ENCODE data around the gene SPNS1.

DNA sequence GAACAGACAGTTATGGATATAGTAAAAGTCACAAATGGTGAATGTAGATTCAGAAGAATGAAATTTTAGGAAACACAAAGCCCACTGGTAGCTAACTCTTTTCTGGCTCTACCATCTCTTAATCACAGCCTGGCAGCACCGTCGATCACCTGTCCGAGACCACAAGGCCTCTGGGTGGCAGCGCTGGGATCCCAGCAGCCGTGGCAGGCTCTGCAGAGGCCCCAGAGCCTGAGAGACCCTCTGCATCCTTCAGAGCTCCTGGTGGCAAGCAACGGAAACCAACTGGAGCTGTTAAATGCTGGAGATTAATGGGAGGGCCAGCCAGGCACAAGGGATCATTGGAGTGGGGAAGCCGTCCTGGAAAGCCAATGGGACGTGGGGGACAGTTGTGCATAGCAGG is 36.5 kb downstream of the SPNS1 start:
- TF ChIP-seq ARNT (IDR thresholded peaks at IDR 0.05) (no peak), LEF1 (IDR thresholded peaks at IDR 0.05; ENCODE audit: borderline replicate concordance) (no peak), SUZ12 (IDR thresholded peaks at IDR 0.05) (no peak), FOXK2 (IDR thresholded peaks at IDR 0.05) (no peak), NFRKB (IDR thresholded peaks at IDR 0.05) (no peak), ELF4 (IDR thresholded peaks at IDR 0.05) (no peak), BHLHE40 (IDR thresholded peaks at IDR 0.05; ENCODE audit: borderline replicate concordance) (no peak), L3MBTL2 (conservative IDR thresholded peaks at IDR 0.05) (no peak), HDGF (IDR thresholded peaks at IDR 0.05; ENCODE audit: borderline replicate concordance) (no peak), SP1 (IDR thresholded peaks at IDR 0.05) (no peak), CTBP1 (IDR thresholded peaks at IDR 0.05; ENCODE audit: borderline replicate concordance) (no peak), TARDBP (IDR thresholded peaks at IDR 0.05) (no peak), FOXA1 (IDR thresholded peaks at IDR 0.05) (no peak)

Data from HEK293T (cell line).